ENCODE results near the gene TMEM40. TPM values are rescaled to one million over a fixed set of nuclear protein-coding genes. Genes with fewer than 3 reads are reported as not detected.

Gene TMEM40
- polyA plus RNA-seq, 6 donors from 2014 or later: 0.92 to 2.7 (median 2.2) TPM; not detected in 1

DNA sequence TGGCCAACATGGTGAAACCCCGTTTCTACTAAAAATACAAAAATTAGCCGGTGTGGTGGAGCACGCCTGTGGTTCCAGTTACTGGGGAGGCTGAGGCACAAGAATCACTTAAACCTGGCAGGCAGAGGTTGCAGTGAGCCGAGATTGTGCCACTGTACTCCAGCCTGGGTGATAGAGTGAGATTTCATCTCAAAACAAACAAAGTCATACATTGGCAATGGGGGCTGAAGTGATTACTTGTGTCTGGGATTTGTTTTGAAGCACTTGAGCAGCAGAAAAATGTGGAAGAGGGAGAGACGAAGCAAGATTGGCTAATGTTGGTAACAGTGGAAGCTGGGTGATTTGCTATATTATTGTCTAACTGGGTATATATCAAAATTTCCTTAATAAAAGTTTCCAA lies 13.4 kb upstream of the TMEM40 start:
- Mint-ChIP-seq H3K27ac (peak overlapping the region in 1 of 6 donors; percentile 73), H3K36me3 (peaks cover 0 to 17% of the 10 kb centered on the region in 2 donors), H3K27me3 (peaks cover 6 to 27% (median 13%) of the 10 kb centered on the region in 3 donors), H3K4me1 (peaks cover 9 to 14% (median 11%) of the 10 kb centered on the region in 3 donors), H3K4me3 (no peak overlapping the region), H3K9me3 (peaks cover 5 to 28% (median 13%) of the 10 kb centered on the region in 7 donors)
- ATAC-seq (ENCODE audit: low read depth in 2 of 2): no peak
- no peak for DNase-seq

DNA sequence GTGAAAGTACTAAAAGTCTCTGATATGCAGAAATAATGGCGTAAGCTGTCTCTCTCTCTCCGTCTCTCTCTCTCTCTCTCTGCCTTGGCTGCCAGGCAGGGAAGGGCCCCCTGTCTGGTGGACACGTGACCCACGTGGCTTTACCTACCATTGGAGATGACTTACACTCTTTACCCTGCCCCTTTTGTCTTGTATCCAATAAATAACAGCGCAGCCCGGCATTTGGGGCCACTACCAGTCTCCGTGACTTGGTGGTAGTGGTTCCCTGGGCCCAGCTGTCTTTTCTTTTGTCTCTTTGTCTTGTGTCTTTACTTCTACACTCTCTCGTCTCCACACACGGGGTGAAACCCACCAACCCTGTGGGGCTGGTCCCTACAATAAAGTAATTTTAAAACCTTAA lies 12.2 kb upstream of the TMEM40 start:
- Mint-ChIP-seq H3K9me3 (peaks cover 5 to 28% (median 13%) of the 10 kb centered on the region in 7 donors), H3K27me3 (peaks cover 10 to 18% (median 13%) of the 10 kb centered on the region in 3 donors), H3K4me3 (peak overlapping the region in 1 of 8 donors; percentile 73), H3K27ac (no peak overlapping the region), H3K4me1 (peaks cover 9 to 14% (median 11%) of the 10 kb centered on the region in 3 donors), H3K36me3 (peaks cover 0 to 17% of the 10 kb centered on the region in 2 donors)
- DNase-seq (no peak), ATAC-seq (ENCODE audit: low read depth in 2 of 2) (no peak)

DNA sequence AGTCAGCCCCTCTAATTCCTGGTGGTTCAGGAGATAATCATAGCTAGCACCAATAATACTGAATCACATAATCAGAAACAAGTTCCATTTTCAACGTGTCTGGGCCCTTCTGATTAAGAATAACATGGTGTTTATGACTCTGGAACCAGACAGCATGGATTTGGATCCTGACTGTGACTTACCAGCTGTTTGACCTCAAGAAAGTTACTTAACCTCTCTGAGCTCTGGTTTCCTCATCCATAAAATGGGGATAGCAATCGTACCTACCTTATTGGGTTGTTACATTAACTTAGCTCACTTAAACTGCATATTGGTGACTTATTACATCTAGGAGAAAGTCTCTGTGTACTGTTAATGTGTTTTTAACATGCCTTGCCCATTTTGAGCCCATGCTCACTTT lies 10.7 kb upstream of the TMEM40 start:
- peaks cover 10% of the 10 kb centered on the region in 3 donors for H3K27me3 Mint-ChIP-seq
- peaks cover 4 to 20% (median 10%) of the 10 kb centered on the region in 7 donors for H3K9me3 Mint-ChIP-seq
- H3K27ac Mint-ChIP-seq: no peak overlapping the region
- ATAC-seq (ENCODE audit: low read depth in 2 of 2) (no peak), DNase-seq (no peak)
- H3K4me1 Mint-ChIP-seq: peaks cover 9 to 14% (median 11%) of the 10 kb centered on the region in 3 donors
- H3K36me3 Mint-ChIP-seq: peaks cover 0 to 16% of the 10 kb centered on the region in 2 donors
- no peak overlapping the region for H3K4me3 Mint-ChIP-seq

DNA sequence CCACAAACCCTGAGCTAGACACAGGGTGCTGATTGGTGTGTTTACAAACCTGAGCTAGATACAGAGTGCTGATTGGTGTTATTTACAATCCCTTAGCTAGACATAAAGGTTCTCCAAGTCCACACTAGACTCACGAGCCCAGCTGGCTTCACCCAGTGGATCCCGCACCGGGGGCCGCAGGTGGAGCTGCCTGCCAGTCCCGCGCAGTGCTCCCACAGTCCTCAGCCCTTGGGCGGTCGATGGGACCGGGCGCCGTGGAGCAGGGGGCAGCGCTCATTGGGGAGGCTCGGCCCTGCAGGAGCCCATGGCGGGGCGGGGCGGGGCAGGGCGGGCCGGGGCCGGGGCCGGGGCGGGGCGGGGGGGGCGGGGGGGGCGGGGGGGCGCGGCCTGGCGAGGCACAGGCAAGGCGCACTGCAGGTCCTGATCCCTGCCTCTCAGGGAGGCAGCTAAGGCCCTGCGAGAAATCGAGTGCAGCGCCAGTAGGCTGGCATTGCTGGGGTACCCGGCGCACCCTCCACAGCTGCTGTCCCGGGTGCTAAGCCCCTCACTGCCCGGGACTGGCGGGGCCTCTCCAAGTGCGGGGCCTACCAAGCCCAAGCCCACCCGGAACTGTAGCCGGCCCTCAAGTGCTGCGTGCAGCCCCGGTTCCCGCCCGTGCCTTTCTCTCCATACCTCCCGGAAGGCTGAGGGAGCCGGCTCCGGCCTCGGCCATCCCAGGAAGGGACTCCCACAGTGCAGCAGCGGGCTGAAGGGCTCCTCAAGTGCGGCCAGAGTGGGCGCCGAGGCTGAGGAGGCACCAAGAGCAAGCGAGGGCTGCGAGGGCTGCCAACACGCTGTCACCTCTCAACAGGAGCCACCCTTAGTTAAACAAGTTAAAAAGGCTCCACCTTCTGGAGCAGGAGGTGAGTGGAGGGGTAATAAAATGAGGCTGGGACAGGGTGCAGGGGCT lies 9.8 kb upstream of the TMEM40 start:
- no peak overlapping the region for H3K27ac Mint-ChIP-seq
- H3K9me3 Mint-ChIP-seq: peaks cover 4 to 11% (median 7%) of the 10 kb centered on the region in 7 donors
- no peak for DNase-seq
- no peak overlapping the region for H3K4me3 Mint-ChIP-seq
- H3K36me3 Mint-ChIP-seq: peaks cover 0 to 7% of the 10 kb centered on the region in 2 donors
- H3K27me3 Mint-ChIP-seq: peaks cover 10% of the 10 kb centered on the region in 3 donors
- H3K4me1 Mint-ChIP-seq: peaks cover 9 to 14% (median 11%) of the 10 kb centered on the region in 3 donors
- no peak for ATAC-seq (ENCODE audit: low read depth in 2 of 2)

DNA sequence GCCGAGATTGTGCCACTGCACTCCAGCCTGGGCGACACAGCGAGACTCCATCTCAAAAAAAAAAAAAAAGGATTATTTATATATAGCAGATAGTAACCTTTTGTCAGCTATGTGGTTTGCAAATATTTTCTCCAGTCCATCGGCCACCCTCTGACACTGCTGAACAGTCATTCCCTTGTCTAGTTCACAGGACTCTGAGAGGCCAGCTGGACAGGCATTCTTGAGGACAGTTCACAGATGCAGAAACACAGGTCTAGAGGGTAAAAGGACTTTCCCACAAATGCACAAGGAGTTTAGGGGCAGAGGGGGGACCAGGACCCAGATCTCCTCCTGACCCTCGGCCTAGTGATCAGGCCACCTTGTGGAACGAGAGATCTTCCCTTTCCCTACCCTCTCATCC lies 7.5 kb upstream of the TMEM40 start:
- ATAC-seq (ENCODE audit: low read depth in 2 of 2): no peak
- Mint-ChIP-seq H3K27me3 (peaks cover 10 to 22% (median 10%) of the 10 kb centered on the region in 3 donors), H3K27ac (no peak overlapping the region), H3K4me3 (no peak overlapping the region), H3K36me3 (no peaks in the 10 kb centered on the region), H3K9me3 (peaks cover 0 to 1% (median 0%) of the 10 kb centered on the region in 7 donors), H3K4me1 (no peaks in the 10 kb centered on the region)
- DNase-seq: no peak

DNA sequence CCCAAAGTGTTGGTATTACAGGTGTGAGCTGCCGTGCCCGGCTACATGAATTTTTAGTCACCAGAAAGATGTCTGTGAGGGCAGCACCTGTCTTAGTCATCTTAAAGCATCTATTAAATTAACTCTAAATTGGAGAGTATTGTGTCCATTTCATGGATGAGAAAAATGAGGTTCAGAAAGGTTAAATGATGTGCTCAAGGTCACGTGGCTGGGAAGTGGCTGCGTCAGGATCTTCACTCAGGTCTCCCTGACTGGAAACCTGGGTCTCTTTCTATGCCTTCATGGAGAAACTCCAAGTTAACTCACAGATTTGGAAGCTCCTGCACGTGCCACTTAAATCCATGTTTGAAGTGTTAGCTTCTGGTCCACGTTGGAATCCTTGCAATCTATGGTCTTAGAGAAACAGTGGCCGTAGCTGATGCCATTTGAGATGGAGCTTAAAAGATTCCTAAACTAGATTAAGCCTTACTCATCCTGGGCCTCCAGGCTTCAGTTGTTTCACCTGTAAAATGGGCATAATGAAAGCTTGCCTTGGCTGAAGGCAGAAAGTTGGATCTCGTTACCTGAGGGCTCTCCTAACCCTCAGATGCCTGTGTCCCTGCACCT lies 5.2 kb upstream of the TMEM40 start:
- Mint-ChIP-seq H3K36me3 (no peaks in the 10 kb centered on the region), H3K4me3 (no peak overlapping the region)

DNA sequence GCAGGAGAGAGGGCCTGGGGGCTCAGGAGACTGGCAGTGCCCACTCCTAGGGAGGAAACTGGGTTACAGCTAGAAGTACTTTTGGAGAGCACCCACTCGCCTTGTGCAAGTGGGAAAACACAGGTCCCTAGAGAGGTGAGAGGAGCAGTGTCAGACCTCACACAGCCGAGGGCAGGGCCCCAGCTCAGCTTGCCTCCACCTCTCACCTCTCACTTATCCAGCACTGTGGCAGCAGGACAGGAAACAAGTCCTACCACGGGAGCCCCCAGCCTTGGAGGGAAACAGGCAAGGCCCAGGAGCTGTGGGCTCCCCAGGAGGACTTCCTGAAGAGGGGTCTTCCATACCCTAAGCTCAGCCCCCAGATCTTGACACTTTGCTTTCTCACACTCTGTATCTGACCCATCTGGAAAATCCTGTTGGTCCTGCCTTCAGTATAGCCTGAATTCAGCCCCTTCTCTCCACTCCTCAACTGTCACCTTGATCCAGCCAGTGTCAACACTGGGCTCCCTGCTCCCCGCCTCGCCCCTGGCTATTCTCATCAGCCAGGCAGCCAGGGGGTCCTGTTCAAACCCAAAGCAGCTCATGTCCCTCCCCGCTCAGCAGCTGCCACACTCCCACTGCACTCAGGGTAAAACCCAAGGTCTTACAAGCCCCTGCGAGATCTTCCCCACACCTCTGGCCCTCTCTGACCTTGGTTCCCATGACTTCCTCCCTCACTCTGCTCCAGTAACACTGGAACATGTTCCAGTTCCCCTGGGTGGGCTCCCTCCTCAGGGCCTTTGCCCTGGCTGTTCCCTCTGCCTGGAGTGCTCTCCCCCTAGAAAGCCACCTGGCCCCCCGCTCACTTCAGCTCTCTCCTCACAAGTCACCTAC lies 870 bp upstream of the TMEM40 start:
- Mint-ChIP-seq H3K27me3 (peaks cover 14 to 45% (median 30%) of the 10 kb centered on the region in 3 donors), H3K4me1 (peaks cover 0 to 14% (median 12%) of the 10 kb centered on the region in 3 donors), H3K4me3 (no peak overlapping the region), H3K9me3 (peaks cover 0 to 1% (median 0%) of the 10 kb centered on the region in 7 donors), H3K36me3 (no peaks in the 10 kb centered on the region), H3K27ac (peak overlapping the region in 1 of 6 donors; percentile 12)
- ATAC-seq (ENCODE audit: low read depth in 2 of 2) (no peak), DNase-seq (no peak)

More for the DNA sequence above, 5.2 kb upstream of the TMEM40 start:
- DNase-seq (no peak), ATAC-seq (ENCODE audit: low read depth in 2 of 2) (no peak)
- peaks cover 17 to 34% (median 20%) of the 10 kb centered on the region in 3 donors for H3K27me3 Mint-ChIP-seq
- H3K4me1 Mint-ChIP-seq: peaks cover 0 to 5% (median 0%) of the 10 kb centered on the region in 3 donors
- H3K9me3 Mint-ChIP-seq: peaks cover 0 to 1% (median 0%) of the 10 kb centered on the region in 7 donors
- no peak overlapping the region for H3K27ac Mint-ChIP-seq

DNA sequence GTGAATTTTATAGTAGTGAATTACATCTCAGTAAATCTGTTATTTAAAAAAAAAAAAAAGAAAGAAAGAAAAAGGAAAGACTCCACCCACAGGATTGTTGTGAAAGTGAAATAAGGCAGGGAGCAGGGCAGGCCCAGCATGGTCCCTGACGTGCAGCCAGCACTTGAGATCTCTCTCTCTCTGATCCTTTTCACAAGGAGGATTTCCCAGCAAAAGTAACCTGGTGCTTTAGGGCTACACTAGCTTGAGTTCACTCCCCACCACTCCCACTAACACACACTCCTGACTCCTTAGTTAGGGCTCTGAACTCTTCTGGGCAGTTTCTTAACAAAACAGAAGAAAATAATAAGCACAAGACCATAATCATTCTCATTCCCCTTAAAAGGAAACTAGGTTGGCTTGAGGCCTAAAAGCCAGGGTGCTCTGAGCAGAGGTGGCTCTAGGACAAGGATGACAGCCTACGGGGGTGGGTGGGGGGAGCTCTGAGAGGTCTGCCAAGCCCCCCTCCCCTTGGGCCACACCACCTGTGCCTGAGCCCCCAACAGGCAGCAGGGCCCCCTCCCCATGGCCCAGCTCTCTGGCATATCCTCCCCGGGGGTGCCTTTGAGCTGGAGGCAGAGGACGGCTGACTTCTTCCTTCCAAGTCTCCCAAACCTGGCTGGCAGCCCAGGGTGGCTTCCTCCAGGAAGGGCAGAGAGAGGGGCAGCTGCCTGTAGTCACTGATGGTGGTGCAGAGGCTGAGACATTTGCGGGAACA lies 856 bp downstream of the TMEM40 start:
- H3K27ac Mint-ChIP-seq: peak overlapping the region in 1 of 6 donors; percentile 65

DNA sequence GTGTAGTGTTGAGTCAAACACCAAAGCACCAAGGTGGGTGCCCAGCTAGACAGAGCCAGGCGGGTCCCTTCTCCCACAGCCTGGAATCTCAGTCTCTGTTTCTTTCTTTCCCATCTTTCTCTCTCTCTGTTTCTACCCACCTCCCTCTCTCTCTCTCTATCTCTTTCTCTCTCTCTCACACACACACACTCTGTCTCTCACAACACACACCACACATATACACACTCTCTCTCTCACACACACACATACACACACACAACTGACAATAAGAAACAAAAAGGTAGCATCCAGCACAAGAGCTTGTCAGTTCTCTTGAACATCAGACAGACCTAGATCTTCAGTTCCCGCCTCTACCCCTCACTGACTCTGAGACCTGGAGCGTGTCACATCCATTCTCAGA lies 2.4 kb downstream of the TMEM40 start:
- ATAC-seq (ENCODE audit: low read depth in 2 of 2) (no peak), DNase-seq (no peak)
- H3K36me3 Mint-ChIP-seq: no peaks in the 10 kb centered on the region
- H3K27me3 Mint-ChIP-seq: peaks cover 18 to 46% (median 32%) of the 10 kb centered on the region in 3 donors
- peaks cover 4 to 16% (median 12%) of the 10 kb centered on the region in 3 donors for H3K4me1 Mint-ChIP-seq
- no peak overlapping the region for H3K27ac Mint-ChIP-seq
- peaks cover 0 to 2% (median 0%) of the 10 kb centered on the region in 7 donors for H3K9me3 Mint-ChIP-seq
- no peak overlapping the region for H3K4me3 Mint-ChIP-seq

More for the DNA sequence above, 856 bp downstream of the TMEM40 start:
- no peak for DNase-seq
- Mint-ChIP-seq H3K27me3 (peaks cover 14 to 53% (median 32%) of the 10 kb centered on the region in 3 donors), H3K4me1 (peaks cover 0 to 14% (median 12%) of the 10 kb centered on the region in 3 donors), H3K4me3 (no peak overlapping the region), H3K9me3 (peaks cover 0 to 1% (median 0%) of the 10 kb centered on the region in 7 donors), H3K36me3 (no peaks in the 10 kb centered on the region)
- ATAC-seq (ENCODE audit: low read depth in 2 of 2): peak in 1 of 2 donors; percentile 35

DNA sequence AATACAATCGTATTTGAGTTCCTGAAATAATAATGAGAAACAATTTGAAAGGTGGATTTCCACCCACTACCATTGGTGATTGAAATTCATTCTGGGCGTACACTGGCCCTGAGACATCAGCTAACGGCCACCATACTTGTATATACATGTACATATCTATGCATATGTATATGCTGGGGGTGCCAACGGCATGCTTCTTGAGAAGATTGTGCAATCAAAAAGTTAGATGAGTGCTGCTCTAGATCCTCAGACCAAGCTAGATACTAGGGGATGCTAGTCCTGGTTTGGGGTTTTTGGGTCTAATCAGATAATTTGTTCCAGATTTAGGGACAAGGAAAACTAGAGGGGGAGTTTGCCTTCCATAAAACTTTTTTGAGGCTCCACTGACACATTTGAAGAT lies 2.9 kb downstream of the TMEM40 start:
- peaks cover 19 to 45% (median 32%) of the 10 kb centered on the region in 3 donors for H3K27me3 Mint-ChIP-seq
- H3K36me3 Mint-ChIP-seq: no peaks in the 10 kb centered on the region
- H3K4me1 Mint-ChIP-seq: peaks cover 4 to 18% (median 12%) of the 10 kb centered on the region in 3 donors
- ATAC-seq (ENCODE audit: low read depth in 2 of 2): no peak
- peaks cover 0 to 2% (median 0%) of the 10 kb centered on the region in 7 donors for H3K9me3 Mint-ChIP-seq
- no peak overlapping the region for H3K27ac Mint-ChIP-seq
- no peak for DNase-seq
- H3K4me3 Mint-ChIP-seq: no peak overlapping the region

DNA sequence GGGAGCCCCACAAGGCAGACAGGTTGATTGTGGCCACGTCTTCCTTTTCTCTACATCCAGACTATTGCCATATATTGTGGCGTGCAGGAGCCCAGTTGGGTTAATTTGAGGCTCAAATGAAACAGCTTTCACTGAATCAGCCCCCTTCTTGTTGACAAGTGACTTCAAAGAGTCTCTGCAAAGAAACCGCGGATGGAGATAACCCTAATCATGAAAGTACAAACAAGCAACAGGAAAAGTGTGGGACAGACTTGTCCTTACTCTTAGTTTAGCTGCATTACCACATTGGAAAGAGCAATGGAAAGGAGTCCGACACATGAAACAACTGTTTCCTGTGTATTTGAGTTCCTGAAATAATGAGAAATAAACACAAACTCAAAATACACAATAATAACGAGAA lies 3.3 kb downstream of the TMEM40 start:
- H3K27me3 Mint-ChIP-seq: peaks cover 19 to 41% (median 31%) of the 10 kb centered on the region in 3 donors
- peaks cover 7 to 22% (median 14%) of the 10 kb centered on the region in 3 donors for H3K4me1 Mint-ChIP-seq
- no peak overlapping the region for H3K4me3 Mint-ChIP-seq
- DNase-seq (no peak), ATAC-seq (ENCODE audit: low read depth in 2 of 2) (no peak)
- no peak overlapping the region for H3K27ac Mint-ChIP-seq
- H3K36me3 Mint-ChIP-seq: no peaks in the 10 kb centered on the region
- H3K9me3 Mint-ChIP-seq: peaks cover 0 to 2% (median 0%) of the 10 kb centered on the region in 7 donors

DNA sequence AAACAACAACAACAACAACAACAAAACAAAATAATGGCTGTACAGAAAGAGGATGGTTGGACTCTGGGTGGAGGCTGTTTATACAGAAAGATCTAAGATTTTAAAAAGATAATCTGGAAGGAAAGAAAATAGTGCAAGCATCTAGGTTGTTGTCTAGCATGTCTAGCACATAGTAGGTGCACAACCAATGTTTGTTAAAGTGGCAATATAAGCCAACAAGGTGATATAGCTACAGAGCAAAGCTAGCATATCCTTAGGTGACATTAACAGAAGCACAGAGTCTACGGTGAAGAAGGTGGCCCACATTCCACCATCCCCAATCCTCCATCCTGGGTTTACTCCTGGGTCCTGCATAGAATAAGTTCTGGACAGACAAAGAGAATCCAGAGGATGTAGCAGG lies 4.7 kb downstream of the TMEM40 start:
- no peak for DNase-seq
- H3K27me3 Mint-ChIP-seq: peaks cover 13 to 29% (median 22%) of the 10 kb centered on the region in 3 donors
- peaks cover 17 to 36% (median 22%) of the 10 kb centered on the region in 3 donors for H3K4me1 Mint-ChIP-seq
- peaks cover 0 to 2% (median 0%) of the 10 kb centered on the region in 7 donors for H3K9me3 Mint-ChIP-seq
- no peak overlapping the region for H3K4me3 Mint-ChIP-seq
- no peak overlapping the region for H3K27ac Mint-ChIP-seq
- no peaks in the 10 kb centered on the region for H3K36me3 Mint-ChIP-seq
- ATAC-seq (ENCODE audit: low read depth in 2 of 2): no peak
